ENCODE results near the gene UHRF1.
"Not testable (repeated sequence)": the region's sequence is repeated elsewhere in the genome, so short reads cannot be mapped to it uniquely, and the experiment has no call there.

UHRF1 gene

GRCh38 chr19:4896372-4896771 lies 12.9 kb upstream of the UHRF1 start:
- DNase-seq (ENCODE audit: insufficient read length, low spot score) (no peak), FAIRE-seq (no peak)

GRCh38 chr19:4897146-4897545 lies 12.2 kb upstream of the UHRF1 start:
- FAIRE-seq = no peak
- no peak for DNase-seq (ENCODE audit: insufficient read length, low spot score)

- not testable (repeated sequence) for DNase-seq (ENCODE audit: insufficient read length, low spot score); FAIRE-seq
These were observed 8.4 kb upstream of the UHRF1 start for GRCh38 chr19:4900879-4901278.

GRCh38 chr19:4902796-4903195 lies 6.5 kb upstream of the UHRF1 start, which contains the start of gene ARRDC5:
Gene ARRDC5, minus strand, starts transcription at chr19:4902896. Its CDS starts 71 bp downstream, at chr19:4902825.
- DNase-seq (ENCODE audit: insufficient read length, low spot score) (no peak), FAIRE-seq (no peak)

GRCh38 chr19:4904481-4904880 lies 4.8 kb upstream of the UHRF1 start:
- FAIRE-seq (no peak), DNase-seq (ENCODE audit: insufficient read length, low spot score) (no peak)

GRCh38 chr19:4906963-4907362 lies 2.3 kb upstream of the UHRF1 start:
- FAIRE-seq (no peak), DNase-seq (ENCODE audit: insufficient read length, low spot score) (no peak)

GRCh38 chr19:4908360-4908759 lies 941 bp upstream of the UHRF1 start:
- FAIRE-seq (no peak), DNase-seq (ENCODE audit: insufficient read length, low spot score) (no peak)

- no peak for FAIRE-seq
- DNase-seq (ENCODE audit: insufficient read length, low spot score) = no peak
These were observed 533 bp upstream of the UHRF1 start for GRCh38 chr19:4908781-4909155.

GRCh38 chr19:4909897-4910593 lies 744 bp downstream of the UHRF1 start:
- DNase-seq (ENCODE audit: insufficient read length, low spot score) = peak; percentile 88
- FAIRE-seq = peak; percentile 72

GRCh38 chr19:4910594-4911281 lies 1.4 kb downstream of the UHRF1 start:
- DNase-seq (ENCODE audit: insufficient read length, low spot score) = no peak
- FAIRE-seq = peak; percentile 48

GRCh38 chr19:4911314-4911713 lies 2.0 kb downstream of the UHRF1 start:
- no peak for FAIRE-seq
- DNase-seq (ENCODE audit: insufficient read length, low spot score) = no peak

- DNase-seq (ENCODE audit: insufficient read length, low spot score) (peak; percentile 92), FAIRE-seq (peak; percentile 76)
These were observed 2.7 kb downstream of the UHRF1 start for GRCh38 chr19:4911786-4912672.

GRCh38 chr19:4913996-4914735 lies 4.9 kb downstream of the UHRF1 start:
- no peak for FAIRE-seq
- DNase-seq (ENCODE audit: insufficient read length, low spot score) = no peak

GRCh38 chr19:4914736-4915501 lies 5.6 kb downstream of the UHRF1 start:
- FAIRE-seq (peak; percentile 80), DNase-seq (ENCODE audit: insufficient read length, low spot score) (peak; percentile 83)

GRCh38 chr19:4916292-4917082 lies 7.2 kb downstream of the UHRF1 start:
- FAIRE-seq (no peak), DNase-seq (ENCODE audit: insufficient read length, low spot score) (no peak)

GRCh38 chr19:4922530-4923275 lies 13.4 kb downstream of the UHRF1 start:
- DNase-seq (ENCODE audit: insufficient read length, low spot score) (no peak), FAIRE-seq (no peak)

- FAIRE-seq = no peak
These were observed 14.0 kb downstream of the UHRF1 start for GRCh38 chr19:4923276-4923747.

GRCh38 chr19:4929186-4929585 lies 19.9 kb downstream of the UHRF1 start:
- FAIRE-seq (no peak), DNase-seq (ENCODE audit: insufficient read length, low spot score) (no peak)

More at GRCh38 chr19:4923276-4923747, 14.0 kb downstream of the UHRF1 start:
- no peak for DNase-seq (ENCODE audit: insufficient read length, low spot score)
